Stimulated activated CD4-positive, alpha-beta T cell treated with anti-CD3 and anti-CD28 coated beads, Interleukin-15, amount 100 ng/mL, for 48 hours (primary cell): ENCODE data around the gene PTPN20.
A peak's percentile ranks its signal among the peaks of the same experiment; 100 is the strongest.
"Not testable (repeated sequence)": the region's sequence is repeated elsewhere in the genome, so short reads cannot be mapped to it uniquely, and the experiment has no call there.

Experiments
- DNase-seq, 2 donors: peaks; one replicate each; pipeline ENCODE4 v3.0.0-alpha.2; 2020; ENCODE audit warnings: low read depth in 2 of 2

Gene PTPN20, protein sequence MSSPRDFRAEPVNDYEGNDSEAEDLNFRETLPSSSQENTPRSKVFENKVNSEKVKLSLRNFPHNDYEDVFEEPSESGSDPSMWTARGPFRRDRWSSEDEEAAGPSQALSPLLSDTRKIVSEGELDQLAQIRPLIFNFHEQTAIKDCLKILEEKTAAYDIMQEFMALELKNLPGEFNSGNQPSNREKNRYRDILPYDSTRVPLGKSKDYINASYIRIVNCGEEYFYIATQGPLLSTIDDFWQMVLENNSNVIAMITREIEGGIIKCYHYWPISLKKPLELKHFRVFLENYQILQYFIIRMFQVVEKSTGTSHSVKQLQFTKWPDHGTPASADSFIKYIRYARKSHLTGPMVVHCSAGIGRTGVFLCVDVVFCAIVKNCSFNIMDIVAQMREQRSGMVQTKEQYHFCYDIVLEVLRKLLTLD

DNA sequence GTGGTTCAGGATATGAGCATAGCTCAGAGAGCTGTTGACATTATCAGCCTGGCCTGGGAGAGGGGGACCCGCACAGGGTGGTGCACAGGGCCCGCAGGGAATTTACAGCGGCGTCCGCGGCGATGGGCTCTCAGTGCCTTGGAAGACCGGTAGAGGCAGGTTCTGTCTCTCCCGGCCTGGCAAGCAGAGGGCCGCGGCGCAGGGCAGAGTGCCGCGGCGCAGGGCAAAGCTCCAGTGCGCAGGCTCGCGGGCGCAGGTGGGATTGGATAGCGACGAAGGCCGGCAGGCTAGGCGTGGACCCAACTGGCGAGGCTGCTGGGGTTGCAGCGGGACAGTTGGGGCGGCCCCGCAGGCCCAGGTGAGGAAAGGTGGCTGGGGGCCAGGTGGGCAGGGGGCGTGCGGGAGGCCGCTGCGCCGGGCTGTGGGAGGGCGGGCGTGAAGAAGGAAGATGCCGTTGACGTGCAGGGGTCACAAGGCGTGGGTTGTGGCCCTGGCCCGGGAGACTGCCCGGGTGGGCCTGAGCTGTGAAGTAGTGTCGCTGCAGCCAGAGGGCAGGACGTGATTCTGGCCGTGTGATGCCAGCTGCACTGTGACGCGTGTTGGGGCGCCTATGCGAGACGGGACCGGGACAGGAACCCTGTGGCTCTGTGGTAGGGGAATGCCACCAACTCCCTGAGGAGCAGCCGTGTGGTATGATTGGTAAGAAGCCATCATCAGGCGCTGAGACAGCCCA, at the start of gene PTPN20:
PTPN20 (plus strand) TSS at position 285 of the 733 bp plus-strand sequence. CDS start 21,072 bp downstream, outside the sequence.
- not testable (repeated sequence) for DNase-seq

DNA sequence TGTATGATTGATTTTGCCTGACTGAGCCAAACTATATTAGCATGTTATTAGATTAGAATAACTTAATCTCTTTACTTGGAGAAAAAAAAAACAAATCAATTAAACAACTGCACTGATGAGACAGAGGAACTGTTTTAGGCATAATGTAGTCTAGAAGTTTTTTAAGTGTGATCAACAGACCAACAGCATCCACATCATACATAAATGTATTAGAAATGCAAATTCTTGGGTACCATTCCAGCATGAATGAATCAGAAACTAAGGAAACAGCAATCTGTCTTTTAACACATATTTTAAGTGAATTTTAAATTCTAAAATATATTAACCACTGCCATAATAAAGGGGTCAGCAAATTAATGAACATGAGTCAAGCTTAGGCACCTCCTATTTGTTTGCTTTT, 41.5 kb upstream of the PTPN20 start:
- not testable (repeated sequence) for DNase-seq

DNA sequence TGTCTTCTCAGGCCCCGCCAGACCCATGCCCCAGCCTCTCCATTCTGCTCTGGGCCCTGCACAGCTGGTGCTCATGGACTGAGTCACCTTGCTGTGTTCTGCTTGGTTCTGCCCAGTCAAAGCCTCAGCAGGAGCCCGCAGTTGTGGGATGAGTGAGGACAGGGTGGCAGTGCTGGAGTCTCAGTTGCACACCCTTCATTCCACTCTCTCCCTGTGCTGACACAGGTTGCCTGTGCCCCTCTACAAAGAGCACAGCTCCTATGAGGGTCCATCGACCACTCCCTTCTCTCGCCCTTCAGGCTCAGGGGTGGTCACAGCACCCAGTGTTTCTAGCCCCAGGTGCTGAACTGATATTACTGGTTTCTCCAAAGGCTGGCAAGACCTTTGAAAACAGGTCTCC, 39.6 kb upstream of the PTPN20 start:
- DNase-seq, result not testable (repeated sequence)

DNA sequence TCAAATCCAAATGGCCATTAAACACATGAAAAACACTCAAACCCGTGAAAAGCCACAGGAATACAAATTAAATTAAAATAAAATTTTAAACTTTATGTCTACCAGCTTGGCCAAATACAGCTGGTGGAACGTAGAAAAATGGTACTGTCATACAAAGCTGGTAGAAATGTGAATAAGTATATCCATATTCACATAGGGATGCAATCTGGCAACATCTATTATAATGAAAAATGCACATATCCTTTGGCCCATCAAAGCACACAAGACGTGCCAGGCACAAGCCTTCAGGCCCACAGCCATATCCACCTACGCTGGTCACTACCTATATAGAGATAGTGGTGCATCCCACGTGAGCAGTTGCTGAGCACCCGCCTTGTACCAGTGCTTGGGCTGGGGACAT, 35.9 kb upstream of the PTPN20 start:
- DNase-seq, result not testable (repeated sequence)

DNA sequence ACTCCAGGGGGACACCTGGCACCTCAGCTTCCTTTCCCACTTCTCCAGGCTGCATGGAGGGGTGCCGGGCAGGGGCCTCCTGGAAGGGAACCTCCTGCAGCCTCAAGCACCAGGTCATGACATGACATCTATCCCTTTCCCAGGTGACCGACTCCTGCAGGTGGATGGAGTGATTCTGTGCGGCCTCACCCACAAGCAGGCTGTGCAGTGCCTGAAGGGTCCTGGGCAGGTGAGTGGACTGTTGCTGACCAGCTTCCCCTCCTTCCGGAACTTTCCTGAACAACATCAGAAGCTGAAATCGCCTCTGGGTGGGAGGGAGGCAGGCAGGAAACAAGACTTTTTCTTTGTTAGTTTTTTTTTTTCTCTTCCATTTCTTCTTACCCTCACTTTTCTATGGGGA, 34.5 kb upstream of the PTPN20 start:
- DNase-seq, result not testable (repeated sequence)

DNA sequence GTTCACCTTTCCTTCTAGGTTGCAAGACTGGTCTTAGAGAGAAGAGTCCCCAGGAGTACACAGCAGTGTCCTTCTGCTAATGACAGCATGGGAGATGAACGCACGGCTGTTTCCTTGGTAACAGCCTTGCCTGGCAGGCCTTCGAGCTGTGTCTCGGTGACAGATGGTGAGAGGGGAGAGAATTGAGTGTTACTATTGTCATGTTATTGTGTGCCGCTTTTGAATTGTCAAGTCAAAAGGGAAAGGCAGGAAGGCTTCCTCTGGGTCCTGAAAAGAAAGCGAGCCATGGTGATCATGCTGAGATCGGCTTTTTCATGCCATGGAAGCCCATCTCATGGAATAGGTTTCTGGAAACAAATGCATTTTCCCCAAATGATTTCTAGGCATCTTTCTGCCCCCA, 32.5 kb upstream of the PTPN20 start:
- not testable (repeated sequence) for DNase-seq

DNA sequence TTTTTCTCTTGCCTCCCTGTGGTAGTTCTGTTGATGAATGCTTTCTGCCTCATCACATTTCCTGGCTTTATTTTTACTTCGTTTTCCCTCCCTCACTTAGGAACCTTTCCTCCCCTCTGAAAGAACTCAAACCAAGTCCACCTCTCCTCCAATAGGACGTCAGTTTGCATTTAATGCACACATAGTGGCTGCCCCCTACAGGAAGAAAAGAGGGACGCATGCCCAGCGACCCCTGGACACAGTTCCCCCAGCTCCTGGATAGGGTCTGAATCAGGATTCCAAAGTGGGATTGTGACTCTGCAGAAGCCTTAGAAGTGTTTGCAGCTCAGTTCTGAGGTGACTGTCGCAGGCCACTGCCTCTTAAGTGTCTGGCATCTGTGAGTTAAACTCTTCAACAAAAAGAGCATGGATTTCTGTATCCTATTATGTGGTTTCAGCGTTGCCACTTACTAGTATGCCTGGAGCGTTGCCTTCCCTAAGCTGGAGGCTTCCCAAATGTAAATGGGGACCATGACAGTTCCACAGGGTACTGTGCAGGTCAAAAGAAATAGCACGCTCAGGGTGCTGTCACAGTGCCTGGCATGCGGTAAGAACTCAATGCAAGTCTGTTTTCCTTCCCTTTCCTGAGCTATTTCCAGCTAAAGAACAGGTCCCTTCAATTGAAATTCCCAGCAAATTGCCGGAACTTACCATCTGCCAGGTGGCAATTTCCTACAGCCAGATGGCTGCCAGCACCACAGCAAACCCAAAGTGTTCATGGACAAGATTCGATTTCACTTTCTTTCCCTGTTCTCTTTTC, 20.2 kb upstream of the PTPN20 start:
- peak in 1 of 2 donors; percentile 27 for DNase-seq

DNA sequence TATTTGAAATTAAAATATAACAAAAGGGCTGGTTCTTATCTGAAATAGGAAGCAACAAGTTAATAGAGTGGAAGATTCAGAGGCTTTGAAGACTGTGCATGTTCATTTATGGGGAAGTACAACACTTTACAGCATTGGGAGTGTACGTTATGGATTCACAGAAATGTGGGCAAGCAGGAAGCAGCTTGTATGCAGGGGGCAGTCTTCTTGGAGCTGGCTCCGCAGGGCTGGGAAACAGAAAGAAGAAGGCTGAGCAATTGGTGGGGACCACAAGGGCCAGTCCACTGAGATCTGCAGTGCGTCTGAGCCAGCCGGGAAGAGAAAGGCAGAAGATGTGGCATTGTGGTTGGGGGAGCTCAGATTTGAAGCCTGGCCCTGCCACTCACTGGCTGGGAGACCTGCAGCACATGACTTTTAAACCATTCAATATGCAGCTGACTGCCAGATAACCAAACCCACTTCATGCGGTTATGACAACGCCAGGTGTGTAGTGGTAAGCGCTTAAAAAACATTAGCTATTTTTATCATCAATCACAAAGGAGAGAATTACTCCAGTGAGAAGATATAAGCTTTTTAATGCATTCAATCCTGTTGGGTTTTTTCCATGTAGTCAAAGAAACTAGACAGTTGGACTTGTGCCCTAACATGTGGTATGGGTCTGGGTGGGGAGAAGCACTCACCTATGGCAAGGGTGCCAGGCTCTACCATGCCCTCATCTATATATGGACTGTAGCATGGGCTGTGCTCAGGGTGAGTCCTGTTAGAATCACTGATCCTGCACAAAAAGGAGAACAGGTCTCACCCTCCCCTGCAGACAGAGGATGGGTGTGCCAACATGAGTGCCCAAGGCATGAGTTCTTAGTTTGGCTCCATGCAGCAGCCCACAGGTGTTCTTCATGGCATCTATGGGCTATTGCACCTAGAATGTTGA, 14.2 kb upstream of the PTPN20 start:
- DNase-seq, result not testable (repeated sequence)

DNA sequence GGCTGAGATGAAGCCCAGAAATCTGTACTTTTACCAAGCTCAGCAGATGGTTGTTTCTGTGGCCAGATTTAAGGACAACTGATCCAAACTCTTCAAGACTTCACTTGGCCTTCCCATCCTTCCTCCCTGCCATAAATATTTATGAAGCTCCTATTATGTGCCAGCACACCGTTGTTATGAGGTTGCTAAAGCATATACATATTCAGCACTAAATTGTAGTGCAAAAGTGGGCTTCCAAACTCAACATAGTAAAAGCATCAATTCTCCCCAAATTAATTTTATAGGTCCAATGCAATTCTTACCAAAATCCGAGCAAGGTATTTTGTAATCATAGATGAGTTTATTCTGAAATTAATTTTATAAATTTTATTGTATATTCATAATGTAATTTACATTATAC, 10.0 kb upstream of the PTPN20 start:
- DNase-seq, result not testable (repeated sequence)

DNA sequence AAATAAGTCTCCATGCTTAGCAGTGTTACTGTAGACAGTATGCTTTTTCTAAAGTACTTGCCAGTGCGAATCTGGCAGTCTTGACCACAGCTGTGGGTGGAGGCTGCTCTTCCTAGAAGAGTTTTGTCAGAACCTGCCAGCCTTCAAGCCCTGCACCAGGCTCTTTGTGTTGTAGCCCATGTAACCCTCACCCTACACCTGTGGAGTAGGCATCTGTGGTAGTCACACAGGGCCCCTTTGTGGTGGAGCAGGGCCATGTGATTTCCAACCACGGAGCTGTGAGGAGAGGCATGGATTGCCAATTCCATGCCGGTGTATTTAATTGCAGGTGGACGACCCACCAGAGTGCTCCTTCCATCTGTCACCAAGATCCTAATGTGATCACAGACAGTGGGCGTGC, 7.4 kb upstream of the PTPN20 start:
- DNase-seq, result not testable (repeated sequence)

DNA sequence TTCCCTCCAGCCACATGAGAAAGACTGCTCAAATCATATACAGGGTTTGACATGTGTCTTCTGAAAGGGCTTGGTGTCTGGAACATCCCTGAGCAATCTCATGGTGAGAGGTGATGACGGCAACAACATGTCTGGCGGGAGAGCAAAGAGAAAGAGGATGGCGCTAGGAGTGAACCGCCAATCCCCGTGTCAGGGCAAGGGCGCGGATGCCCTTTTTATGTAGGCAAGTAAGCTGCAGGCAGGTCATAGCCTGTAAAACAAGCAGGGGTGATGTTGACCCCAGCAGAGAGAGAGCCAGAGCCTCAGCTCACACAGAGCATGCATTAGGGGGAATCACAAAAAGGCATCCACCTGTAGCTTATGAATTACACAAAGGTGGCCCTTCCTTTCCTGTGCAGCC, 4.9 kb upstream of the PTPN20 start:
- DNase-seq, result not testable (repeated sequence)

DNA sequence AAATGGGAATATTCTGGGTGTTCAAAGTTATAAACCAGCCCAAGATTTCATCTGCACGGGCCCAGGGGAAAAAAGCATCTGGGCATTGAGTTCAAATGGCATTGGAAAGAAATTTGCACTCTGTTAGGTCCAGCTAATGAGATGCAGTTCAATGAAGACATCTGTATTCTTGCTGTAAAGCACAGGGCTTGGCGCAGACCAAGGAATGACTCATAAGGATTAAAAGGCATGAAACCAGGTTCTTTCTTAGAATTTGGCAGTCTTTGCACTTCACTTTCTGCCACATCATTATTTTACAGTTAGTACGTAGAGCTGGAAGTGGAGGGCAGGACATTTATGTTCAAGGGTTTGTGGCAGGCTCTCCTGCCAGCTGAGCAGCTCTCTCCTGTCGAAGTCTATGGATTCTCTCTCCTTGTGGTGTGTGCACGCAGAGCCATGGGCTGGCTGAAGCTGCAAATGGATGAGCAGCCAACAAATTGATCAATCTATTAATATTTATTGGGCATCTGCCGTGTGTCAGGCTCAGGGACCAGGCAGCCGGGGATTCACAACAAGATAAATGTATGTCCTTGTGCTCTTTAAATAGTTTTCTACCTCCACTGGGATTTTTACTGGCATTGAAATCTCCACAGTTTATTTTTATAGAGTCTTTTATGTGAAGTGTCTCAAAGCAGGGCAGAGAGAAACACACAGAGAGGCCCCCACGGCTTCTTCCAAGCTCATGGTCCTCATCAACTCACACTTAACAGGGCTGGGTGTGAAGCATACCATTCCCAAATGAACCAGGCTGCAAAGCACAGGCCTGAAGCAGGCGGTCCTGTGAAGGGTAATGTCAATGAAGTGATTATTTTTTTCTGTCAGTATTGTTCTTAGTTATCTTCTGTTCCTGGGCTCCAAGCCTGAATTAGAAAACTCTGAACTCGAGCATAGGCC, 3.8 kb upstream of the PTPN20 start:
- DNase-seq, result not testable (repeated sequence)

DNA sequence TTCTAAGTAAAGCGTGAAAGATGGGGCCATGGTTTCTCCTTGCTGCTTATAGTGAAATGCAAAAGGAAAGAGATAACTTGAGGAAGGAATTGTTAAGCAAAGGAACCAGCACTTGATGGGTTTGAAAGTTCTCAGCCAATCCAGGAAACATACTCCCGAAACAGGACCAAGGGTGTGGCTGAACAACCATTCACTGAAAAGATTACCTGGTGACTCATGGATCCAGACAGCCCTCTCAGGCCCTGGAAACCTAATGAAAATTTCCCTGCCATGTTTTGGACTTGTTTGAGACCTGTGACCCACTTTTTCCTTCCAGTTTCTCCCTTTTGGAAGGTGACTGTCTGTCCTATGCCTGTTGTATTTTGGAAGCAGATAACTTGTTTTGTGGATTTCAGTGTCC, 11.3 kb downstream of the PTPN20 start:
- not testable (repeated sequence) for DNase-seq

DNA sequence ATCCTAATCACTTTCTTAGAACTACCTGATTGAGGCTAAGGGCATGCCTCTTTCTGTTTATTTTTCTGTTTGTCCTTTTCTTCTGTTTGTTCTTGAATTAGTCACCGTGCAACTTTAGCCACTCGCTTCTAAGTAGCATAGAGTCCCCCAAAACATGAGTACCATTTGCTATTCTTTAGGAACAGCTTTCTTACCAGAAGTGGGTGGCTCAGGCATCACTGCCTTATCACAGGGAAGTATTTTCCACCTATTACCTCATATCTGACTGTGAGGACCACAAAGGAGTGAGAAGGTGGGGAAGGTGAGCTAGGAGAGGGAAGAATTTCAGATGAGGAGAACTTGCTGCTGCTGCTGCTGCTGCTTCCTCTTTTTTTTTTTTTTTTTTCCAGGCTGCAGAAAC, 13.9 kb downstream of the PTPN20 start:
- DNase-seq, result not testable (repeated sequence)

DNA sequence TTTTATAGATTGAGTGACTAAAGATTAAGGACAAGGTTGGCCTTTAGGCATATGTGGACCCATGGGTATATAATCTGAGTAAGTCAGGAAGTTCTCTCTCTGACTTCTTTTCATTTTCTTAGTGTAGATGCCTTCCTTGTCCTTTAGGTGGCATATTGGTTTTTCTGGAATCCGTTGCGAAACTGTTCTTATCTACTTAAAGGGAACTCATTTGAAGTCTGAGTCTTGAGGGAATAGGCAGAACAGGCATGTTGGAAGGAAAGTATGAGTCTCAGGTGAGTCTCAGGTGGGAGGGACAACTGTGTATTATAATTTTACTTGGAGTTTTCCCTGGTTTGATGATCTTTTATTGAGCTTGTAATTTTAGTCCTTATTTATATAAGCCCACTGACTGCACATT, 14.6 kb downstream of the PTPN20 start:
- DNase-seq, result not testable (repeated sequence)

DNA sequence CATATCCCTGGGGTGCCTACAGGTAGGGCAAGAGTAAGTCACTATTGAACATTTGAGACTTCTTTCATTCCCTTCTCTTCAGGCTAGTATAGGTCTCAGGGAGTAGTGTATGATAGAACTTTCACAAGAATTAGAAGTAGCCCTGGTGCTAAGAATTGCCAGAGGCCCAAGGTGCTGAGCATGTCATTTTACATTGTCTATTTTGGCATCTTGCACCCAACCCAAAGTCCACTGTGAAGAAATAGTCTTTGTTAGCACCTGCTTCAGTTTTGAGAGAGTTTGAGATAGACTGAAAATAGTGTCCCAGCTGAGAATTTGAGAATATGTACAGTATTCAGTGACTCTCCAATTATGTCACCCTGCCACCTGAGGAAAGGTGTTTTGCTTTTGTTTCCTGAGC, 17.6 kb downstream of the PTPN20 start:
- not testable (repeated sequence) for DNase-seq

DNA sequence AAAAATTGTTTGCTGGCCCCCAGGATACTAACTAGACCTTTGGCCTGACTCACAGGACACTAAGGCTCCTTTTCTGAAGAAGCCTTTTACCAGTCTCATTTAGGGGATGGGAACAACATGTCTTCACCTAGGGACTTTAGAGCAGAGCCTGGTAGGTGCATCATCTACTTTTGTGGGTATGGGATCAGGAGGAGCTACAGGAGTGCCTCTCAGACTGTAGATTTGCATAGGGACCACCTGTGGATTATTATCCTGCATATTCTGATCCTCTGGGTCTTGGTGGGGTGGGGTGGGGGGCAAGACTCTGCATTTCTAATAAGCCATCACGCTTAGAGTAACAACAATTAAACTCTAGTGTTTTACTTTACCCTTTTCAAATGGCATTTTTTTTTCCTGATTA, 21.2 kb downstream of the PTPN20 start:
- not testable (repeated sequence) for DNase-seq

DNA sequence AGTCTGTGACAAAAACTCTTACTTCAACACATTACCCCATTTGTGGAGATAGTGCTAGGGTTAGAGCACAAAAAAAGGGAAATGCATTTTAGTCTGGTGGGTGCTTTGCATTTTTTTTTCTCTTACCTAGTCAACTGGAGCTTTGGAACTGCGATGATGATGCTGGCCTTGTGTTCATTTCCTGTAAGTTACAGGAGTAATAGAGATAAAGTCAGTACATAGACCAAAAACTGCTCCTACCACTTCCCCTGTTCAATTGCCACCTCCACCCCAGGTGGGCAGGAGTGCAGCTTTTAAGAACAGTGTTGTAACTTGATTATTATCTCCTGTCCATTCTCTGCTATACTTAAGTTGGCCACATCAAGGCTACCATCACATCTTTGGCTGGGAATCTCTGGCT, 29.9 kb downstream of the PTPN20 start:
- not testable (repeated sequence) for DNase-seq

DNA sequence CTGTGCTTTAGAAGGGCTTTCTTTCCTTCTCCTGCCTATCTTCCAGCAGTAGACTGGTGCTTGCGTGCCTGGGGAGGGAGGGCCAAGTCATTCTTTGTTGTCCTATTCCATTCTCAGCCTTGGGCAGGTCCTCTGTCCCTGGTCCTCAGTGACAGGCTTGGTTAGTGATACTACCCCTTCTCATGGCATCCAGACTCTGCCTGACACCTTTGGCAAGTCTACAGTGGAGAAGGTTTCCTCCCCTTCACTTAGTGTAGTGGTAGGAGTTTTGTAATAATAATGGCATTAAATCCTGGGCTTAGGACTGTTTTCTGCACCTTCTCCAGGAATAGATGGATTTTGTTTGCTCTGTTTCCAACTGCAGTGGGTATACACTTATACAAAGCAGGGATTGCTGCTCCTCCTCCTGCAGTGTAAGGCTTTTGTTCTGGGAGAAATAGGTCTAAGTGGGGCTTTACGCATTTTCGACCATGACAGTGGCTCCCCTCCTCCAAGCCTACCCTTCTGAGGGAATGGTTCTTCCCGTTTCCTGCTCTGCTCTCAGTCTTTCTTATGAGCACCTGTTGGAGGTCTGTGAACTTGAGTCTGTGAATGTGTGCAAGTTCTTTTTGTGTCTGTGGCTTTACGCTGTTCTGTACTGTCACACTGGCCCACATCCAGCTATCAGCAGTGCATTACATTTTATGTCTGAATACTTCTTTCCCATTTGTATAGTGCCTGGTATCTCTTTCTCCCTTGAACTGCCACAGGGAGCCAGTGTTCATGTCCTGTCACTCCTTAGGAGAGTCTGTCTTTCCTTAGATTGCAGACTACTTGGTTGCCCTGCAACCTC, 37.7 kb downstream of the PTPN20 start:
- not testable (repeated sequence) for DNase-seq
